ENCODE measurements around the gene STEAP4. TPM values are rescaled to one million over a fixed set of nuclear protein-coding genes. Genes with fewer than 3 reads are reported as not detected.
A peak's percentile ranks its signal among the peaks of the same experiment; 100 is the strongest.

STEAP4 gene
- total and polyA plus RNA-seq, 2 experiments from 2014 or later: 0.06 TPM; not detected in 1

DNA sequence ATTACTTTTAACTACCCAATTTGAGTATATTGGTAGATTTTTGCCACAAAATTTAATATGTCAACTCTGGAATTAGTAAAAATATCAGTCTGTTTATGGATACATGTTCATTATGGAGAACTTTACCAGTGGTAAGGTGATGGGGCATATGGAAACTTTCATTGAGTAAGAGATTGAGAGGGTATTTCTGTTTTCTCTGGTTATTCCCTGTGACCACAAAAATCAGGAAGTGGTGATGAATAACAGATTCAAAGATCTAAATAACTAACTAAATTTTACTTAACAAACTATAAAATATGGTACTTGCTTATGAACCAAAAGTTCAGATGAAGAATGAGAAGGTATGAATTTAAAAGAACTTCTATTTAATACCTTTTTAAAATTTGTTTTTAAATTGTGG, 22.1 kb upstream of the STEAP4 start:
- no peaks in the 10 kb centered on the region for H3K79me2 ChIP-seq (replicated peaks; ENCODE audit: insufficient read depth)
- H2AFZ ChIP-seq: no peak overlapping the region
- H3K27ac Mint-ChIP-seq: no peak overlapping the region
- no peak overlapping the region for H3K4me3 Mint-ChIP-seq
- H3K4me2 ChIP-seq: no peak overlapping the region
- peaks cover 10% of the 10 kb centered on the region; the same call in 1 of the 3 replicates for H3K36me3 Mint-ChIP-seq (ENCODE audit: low read depth)
- peaks cover 8% of the 10 kb centered on the region; the same call in 1 of the 2 replicates for H3K9me2 ChIP-seq (ENCODE audit: insufficient read depth)
- H3K36me3 ChIP-seq (ENCODE audit: insufficient read depth): no peaks in the 10 kb centered on the region
- H3K27me3 Mint-ChIP-seq (ENCODE audit: insufficient read depth, low read depth, poor library complexity): no peaks in the 10 kb centered on the region
- DNase-seq (ENCODE audit: low spot score) (no peak), ATAC-seq (no peak)
- no peaks in the 10 kb centered on the region for H3K4me1 ChIP-seq (ENCODE audit: insufficient read depth)
- H3K9me3 Mint-ChIP-seq: peaks cover 15% of the 10 kb centered on the region
- no peaks in the 10 kb centered on the region for H3K27me3 ChIP-seq (ENCODE audit: insufficient read depth)
- H3K4me1 Mint-ChIP-seq: peaks cover 8% of the 10 kb centered on the region
- no peaks in the 10 kb centered on the region for H4K20me1 ChIP-seq (replicated peaks; ENCODE audit: insufficient read depth)
- no peak overlapping the region for H3K27ac ChIP-seq (ENCODE audit: low read depth)
- TF ChIP-seq STAT1 (IDR thresholded peaks at IDR 0.05; ENCODE audit: unreplicated experiment): no peak
- no peaks in the 10 kb centered on the region for H3F3A ChIP-seq (replicated peaks; ENCODE audit: low read depth)
- no peak overlapping the region for H3K4me3 ChIP-seq

- Histone ChIP-seq H3K27me3 (ENCODE audit: insufficient read depth) (no peaks in the 10 kb centered on the region), H2AFZ (no peak overlapping the region), H3K4me1 (ENCODE audit: insufficient read depth) (no peaks in the 10 kb centered on the region), H3K27ac (ENCODE audit: low read depth) (no peak overlapping the region), H4K20me1 (replicated peaks; ENCODE audit: insufficient read depth) (no peaks in the 10 kb centered on the region), H3K9me2 (ENCODE audit: insufficient read depth) (peaks cover 4% of the 10 kb centered on the region; the same call in 1 of the 2 replicates), H3K79me2 (replicated peaks; ENCODE audit: insufficient read depth) (no peaks in the 10 kb centered on the region), H3F3A (replicated peaks; ENCODE audit: low read depth) (no peaks in the 10 kb centered on the region), H3K4me3 (no peak overlapping the region), H3K4me2 (no peak overlapping the region), H3K36me3 (ENCODE audit: insufficient read depth) (no peaks in the 10 kb centered on the region)
- Mint-ChIP-seq H3K4me3 (no peak overlapping the region), H3K27me3 (ENCODE audit: insufficient read depth, low read depth, poor library complexity) (no peaks in the 10 kb centered on the region), H3K36me3 (ENCODE audit: low read depth) (peaks cover 6% of the 10 kb centered on the region; the same call in 1 of the 3 replicates), H3K27ac (0 out of 2 replicates have a peak overlapping the region, but pooled peaks have one; percentile 13), H3K9me3 (peaks cover 6% of the 10 kb centered on the region; the same call in 1 of the 3 replicates), H3K4me1 (peaks cover 19% of the 10 kb centered on the region)
- DNase-seq (ENCODE audit: low spot score) (no peak), ATAC-seq (no peak)
- TF ChIP-seq CREB1 (CRISPR knock-in tag; IDR thresholded peaks at IDR 0.05; ENCODE audit: low read depth): no peak
- no peak for TF ChIP-seq ZNF114 (CRISPR knock-in tag; IDR thresholded peaks at IDR 0.05)
- no peak for TF ChIP-seq REST (IDR thresholded peaks at IDR 0.05; ENCODE audit: unreplicated experiment)
Measured at GRCh38 chr7:88324699-88325098, 18.0 kb upstream of the STEAP4 start.

GRCh38 chr7:88322151-88322550, 15.5 kb upstream of the STEAP4 start:
- H3K27me3 Mint-ChIP-seq (ENCODE audit: insufficient read depth, low read depth, poor library complexity): no peaks in the 10 kb centered on the region
- H3K4me1 Mint-ChIP-seq: peaks cover 19% of the 10 kb centered on the region
- no peaks in the 10 kb centered on the region for H3K36me3 Mint-ChIP-seq (ENCODE audit: low read depth)
- H3K27ac Mint-ChIP-seq: no peak overlapping the region
- Histone ChIP-seq H4K20me1 (replicated peaks; ENCODE audit: insufficient read depth) (no peaks in the 10 kb centered on the region), H3F3A (replicated peaks; ENCODE audit: low read depth) (no peaks in the 10 kb centered on the region), H3K4me2 (no peak overlapping the region), H2AFZ (no peak overlapping the region), H3K27me3 (ENCODE audit: insufficient read depth) (no peaks in the 10 kb centered on the region), H3K4me3 (no peak overlapping the region), H3K36me3 (ENCODE audit: insufficient read depth) (no peaks in the 10 kb centered on the region), H3K27ac (ENCODE audit: low read depth) (no peak overlapping the region), H3K4me1 (ENCODE audit: insufficient read depth) (no peaks in the 10 kb centered on the region), H3K9me2 (ENCODE audit: insufficient read depth) (no peaks in the 10 kb centered on the region), H3K79me2 (replicated peaks; ENCODE audit: insufficient read depth) (no peaks in the 10 kb centered on the region)
- H3K4me3 Mint-ChIP-seq: no peak overlapping the region
- no peak for DNase-seq (ENCODE audit: low spot score)
- ATAC-seq: no peak
- no peaks in the 10 kb centered on the region for H3K9me3 Mint-ChIP-seq
- TF ChIP-seq ZNF331 (CRISPR knock-in tag; IDR thresholded peaks at IDR 0.05; ENCODE audit: low read depth): no peak
- TF ChIP-seq CREB1 (CRISPR knock-in tag; IDR thresholded peaks at IDR 0.05; ENCODE audit: low read depth): no peak
- no peak for TF ChIP-seq ETS1 (IDR thresholded peaks at IDR 0.05)
- no peak for TF ChIP-seq EZH2 (IDR thresholded peaks at IDR 0.05; ENCODE audit: low read depth, unreplicated experiment)
- TF ChIP-seq, protein P1, sequence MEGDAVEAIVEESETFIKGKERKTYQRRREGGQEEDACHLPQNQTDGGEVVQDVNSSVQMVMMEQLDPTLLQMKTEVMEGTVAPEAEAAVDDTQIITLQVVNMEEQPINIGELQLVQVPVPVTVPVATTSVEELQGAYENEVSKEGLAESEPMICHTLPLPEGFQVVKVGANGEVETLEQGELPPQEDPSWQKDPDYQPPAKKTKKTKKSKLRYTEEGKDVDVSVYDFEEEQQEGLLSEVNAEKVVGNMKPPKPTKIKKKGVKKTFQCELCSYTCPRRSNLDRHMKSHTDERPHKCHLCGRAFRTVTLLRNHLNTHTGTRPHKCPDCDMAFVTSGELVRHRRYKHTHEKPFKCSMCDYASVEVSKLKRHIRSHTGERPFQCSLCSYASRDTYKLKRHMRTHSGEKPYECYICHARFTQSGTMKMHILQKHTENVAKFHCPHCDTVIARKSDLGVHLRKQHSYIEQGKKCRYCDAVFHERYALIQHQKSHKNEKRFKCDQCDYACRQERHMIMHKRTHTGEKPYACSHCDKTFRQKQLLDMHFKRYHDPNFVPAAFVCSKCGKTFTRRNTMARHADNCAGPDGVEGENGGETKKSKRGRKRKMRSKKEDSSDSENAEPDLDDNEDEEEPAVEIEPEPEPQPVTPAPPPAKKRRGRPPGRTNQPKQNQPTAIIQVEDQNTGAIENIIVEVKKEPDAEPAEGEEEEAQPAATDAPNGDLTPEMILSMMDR (conservative IDR thresholded peaks at IDR 0.05; ENCODE audit: low read depth in 2 of 2): no peak
- TF ChIP-seq ZNF114 (CRISPR knock-in tag; IDR thresholded peaks at IDR 0.05): no peak
- no peak for TF ChIP-seq EZH2phosphoT487 (IDR thresholded peaks at IDR 0.05; ENCODE audit: unreplicated experiment)
- TF ChIP-seq NANOG (IDR thresholded peaks at IDR 0.05; ENCODE audit: borderline replicate concordance): no peak

Data from GM23338 (cell line).